ENCODE measurements around the gene SV2B.
"Not testable (repeated sequence)": the region's sequence is repeated elsewhere in the genome, so short reads cannot be mapped to it uniquely, and the experiment has no call there.

Gene SV2B

GRCh38 chr15:91316126-91316525 lies 216.1 kb downstream of the SV2B start:
- DNase-seq (ENCODE audit: low read depth): no peak

- no peak for DNase-seq (ENCODE audit: low read depth)
Measured at GRCh38 chr15:91318516-91318915, 218.5 kb downstream of the SV2B start.

GRCh38 chr15:91318931-91319330 lies 218.9 kb downstream of the SV2B start:
- DNase-seq (ENCODE audit: low read depth): no peak

GRCh38 chr15:91319371-91320059 lies 219.5 kb downstream of the SV2B start:
- no peak for DNase-seq (ENCODE audit: low read depth)

- no peak for DNase-seq (ENCODE audit: low read depth)
Measured at GRCh38 chr15:91320101-91320500, 220.0 kb downstream of the SV2B start.

GRCh38 chr15:91329914-91330313 lies 229.9 kb downstream of the SV2B start:
- DNase-seq (ENCODE audit: low read depth): no peak

GRCh38 chr15:91331581-91331980 lies 231.5 kb downstream of the SV2B start:
- no peak for DNase-seq (ENCODE audit: low read depth)

- no peak for DNase-seq (ENCODE audit: low read depth)
Measured at GRCh38 chr15:91335702-91336101, 235.6 kb downstream of the SV2B start.

GRCh38 chr15:91336687-91337086 lies 236.6 kb downstream of the SV2B start:
- no peak for DNase-seq (ENCODE audit: low read depth)

GRCh38 chr15:91338766-91339165 lies 238.7 kb downstream of the SV2B start:
- DNase-seq (ENCODE audit: low read depth): peak; percentile 14

- DNase-seq (ENCODE audit: low read depth): no peak
Measured at GRCh38 chr15:91342097-91342496, 242.0 kb downstream of the SV2B start.

GRCh38 chr15:91344912-91345311 lies 244.9 kb downstream of the SV2B start:
- not testable (repeated sequence) for DNase-seq (ENCODE audit: low read depth)

GRCh38 chr15:91345736-91346135 lies 245.7 kb downstream of the SV2B start:
- no peak for DNase-seq (ENCODE audit: low read depth)

GRCh38 chr15:91346259-91346658 lies 246.2 kb downstream of the SV2B start:
- DNase-seq (ENCODE audit: low read depth): no peak

- peak; percentile 1 for DNase-seq (ENCODE audit: low read depth)
Measured at GRCh38 chr15:91348752-91349500, 248.9 kb downstream of the SV2B start.

All from iris pigment epithelial cell (primary cell).